Fibroblast of pulmonary artery (primary cell): ENCODE measurements around the gene AURKAIP1.

Experiments
- DNase-seq: peaks from one replicate; pipeline ENCODE4 v3.0.0-alpha.2; 2010; ENCODE audit warnings: low read depth
- H3K4me3 ChIP-seq: replicated peaks from 2 replicates; pipeline ENCODE4 v1.5.1; 2011; ENCODE audit warnings: low read depth, mild to moderate bottlenecking, control low read depth, low read length, moderate library complexity
- CTCF ChIP-seq: IDR thresholded peaks from 2 replicates; pipeline ENCODE4 v1.5.1; 2011; ENCODE audit warnings: mild to moderate bottlenecking, control low read depth, low read length, inconsistent platforms; ENCODE audit errors: missing control alignments

The AURKAIP1 gene

GRCh38 chr1:1397839-1398523, 23.0 kb upstream of the AURKAIP1 start:
- no peak for TF ChIP-seq CTCF
- DNase-seq: peak; percentile 63
- peak overlapping the region; percentile 79 for H3K4me3 ChIP-seq

DNA sequence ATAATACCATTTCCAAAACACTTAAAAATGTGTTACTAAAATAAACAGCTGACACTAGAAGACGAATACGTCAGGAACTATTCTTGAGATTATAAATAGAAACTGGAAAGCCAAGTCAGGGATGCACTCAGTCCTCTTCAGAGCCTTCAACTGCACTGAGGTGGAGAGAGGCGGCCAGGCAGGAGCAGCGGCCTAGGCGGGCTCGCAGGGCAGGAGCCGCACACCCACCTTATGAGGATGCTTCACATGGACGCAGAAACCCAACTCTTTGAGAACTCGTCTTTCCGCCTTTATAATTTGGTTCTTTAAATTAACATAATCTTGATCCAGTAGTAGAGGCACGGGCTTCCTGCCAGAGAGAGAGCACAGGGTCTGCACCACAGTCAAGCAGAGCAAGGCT, 20.2 kb upstream of the AURKAIP1 start:
- H3K4me3 ChIP-seq: no peak overlapping the region
- TF ChIP-seq CTCF: no peak
- DNase-seq: no peak

DNA sequence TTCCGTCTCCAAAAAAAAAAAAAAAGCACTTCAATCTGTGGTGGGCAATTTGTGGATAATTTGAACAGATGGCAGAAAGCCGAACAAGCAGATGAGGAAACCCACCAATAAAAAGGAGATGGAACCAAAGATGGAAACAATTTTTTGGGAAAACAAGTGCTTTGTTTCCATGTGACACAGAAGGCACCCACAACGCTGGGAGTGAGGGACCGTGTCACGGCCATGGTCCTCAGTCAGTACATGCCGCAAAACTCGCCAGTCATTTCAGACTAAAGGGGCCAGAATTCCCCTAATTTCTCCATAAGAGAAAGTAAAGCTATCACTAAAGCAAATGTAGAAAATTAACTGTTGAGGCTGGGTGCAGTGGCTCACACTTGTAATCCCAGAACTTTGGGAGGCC, 19.1 kb upstream of the AURKAIP1 start:
- no peak for DNase-seq
- no peak overlapping the region for H3K4me3 ChIP-seq
- no peak for TF ChIP-seq CTCF

DNA sequence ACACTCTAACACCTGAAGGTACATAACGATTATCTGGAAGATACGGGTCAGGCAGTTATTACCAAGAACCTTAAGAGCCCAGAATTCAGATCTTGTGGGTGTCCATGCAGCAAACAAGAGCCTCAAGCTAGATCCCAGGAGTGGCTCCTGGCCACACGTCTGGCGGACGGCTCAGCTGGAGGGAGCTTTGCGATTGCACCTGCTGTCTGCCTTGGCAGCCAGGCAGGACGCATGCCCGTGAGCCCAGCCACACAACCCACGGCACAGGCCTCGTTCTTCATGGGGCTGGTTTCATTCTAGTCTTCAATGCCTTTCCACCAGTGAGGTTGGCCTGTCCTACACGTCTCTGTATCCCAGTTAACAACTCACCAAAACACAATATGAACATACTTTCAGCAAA, 18.4 kb upstream of the AURKAIP1 start:
- no peak overlapping the region for H3K4me3 ChIP-seq
- DNase-seq: no peak
- no peak for TF ChIP-seq CTCF

- no peak overlapping the region for H3K4me3 ChIP-seq
- no peak for TF ChIP-seq CTCF
- DNase-seq: no peak
Measured at GRCh38 chr1:1393014-1393413, 18.0 kb upstream of the AURKAIP1 start.

DNA sequence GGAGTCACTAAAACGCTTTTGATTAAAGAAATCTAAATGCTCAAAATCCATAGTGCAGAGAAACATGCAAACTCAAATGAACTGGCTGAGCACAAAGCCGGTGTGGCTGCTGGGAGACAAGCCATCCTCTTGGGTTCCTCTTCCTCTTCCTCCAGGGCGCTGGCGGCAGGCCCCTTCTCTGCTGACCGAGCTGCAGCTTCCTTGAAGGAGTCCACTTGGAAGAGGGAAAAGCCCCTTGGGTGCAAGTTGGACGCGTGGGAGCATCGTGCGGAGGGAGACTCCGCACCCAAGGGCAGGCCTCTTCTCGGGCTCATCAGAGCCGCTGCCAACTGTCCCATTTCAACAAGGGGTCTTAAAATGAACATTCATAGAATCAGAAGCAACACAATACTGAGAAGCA, 16.2 kb upstream of the AURKAIP1 start:
- no peak overlapping the region for H3K4me3 ChIP-seq
- DNase-seq: no peak
- no peak for TF ChIP-seq CTCF

- DNase-seq: no peak
- no peak overlapping the region for H3K4me3 ChIP-seq
- TF ChIP-seq CTCF: no peak
Measured at GRCh38 chr1:1390675-1391074, 15.7 kb upstream of the AURKAIP1 start.
